HG02642 (cell line): ENCODE measurements around the gene GPR101.
A peak's percentile ranks its signal among the peaks of the same experiment; 100 is the strongest.

Source experiments
- ATAC-seq: cut with Tn5 transposase; IDR thresholded peaks from one replicate; pipeline ENCODE4 v1.9.1; 2021; ENCODE audit warnings: mild to moderate bottlenecking; ENCODE audit not compliant: unreplicated experiment, poor library complexity

GPR101 gene, protein sequence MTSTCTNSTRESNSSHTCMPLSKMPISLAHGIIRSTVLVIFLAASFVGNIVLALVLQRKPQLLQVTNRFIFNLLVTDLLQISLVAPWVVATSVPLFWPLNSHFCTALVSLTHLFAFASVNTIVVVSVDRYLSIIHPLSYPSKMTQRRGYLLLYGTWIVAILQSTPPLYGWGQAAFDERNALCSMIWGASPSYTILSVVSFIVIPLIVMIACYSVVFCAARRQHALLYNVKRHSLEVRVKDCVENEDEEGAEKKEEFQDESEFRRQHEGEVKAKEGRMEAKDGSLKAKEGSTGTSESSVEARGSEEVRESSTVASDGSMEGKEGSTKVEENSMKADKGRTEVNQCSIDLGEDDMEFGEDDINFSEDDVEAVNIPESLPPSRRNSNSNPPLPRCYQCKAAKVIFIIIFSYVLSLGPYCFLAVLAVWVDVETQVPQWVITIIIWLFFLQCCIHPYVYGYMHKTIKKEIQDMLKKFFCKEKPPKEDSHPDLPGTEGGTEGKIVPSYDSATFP

DNA sequence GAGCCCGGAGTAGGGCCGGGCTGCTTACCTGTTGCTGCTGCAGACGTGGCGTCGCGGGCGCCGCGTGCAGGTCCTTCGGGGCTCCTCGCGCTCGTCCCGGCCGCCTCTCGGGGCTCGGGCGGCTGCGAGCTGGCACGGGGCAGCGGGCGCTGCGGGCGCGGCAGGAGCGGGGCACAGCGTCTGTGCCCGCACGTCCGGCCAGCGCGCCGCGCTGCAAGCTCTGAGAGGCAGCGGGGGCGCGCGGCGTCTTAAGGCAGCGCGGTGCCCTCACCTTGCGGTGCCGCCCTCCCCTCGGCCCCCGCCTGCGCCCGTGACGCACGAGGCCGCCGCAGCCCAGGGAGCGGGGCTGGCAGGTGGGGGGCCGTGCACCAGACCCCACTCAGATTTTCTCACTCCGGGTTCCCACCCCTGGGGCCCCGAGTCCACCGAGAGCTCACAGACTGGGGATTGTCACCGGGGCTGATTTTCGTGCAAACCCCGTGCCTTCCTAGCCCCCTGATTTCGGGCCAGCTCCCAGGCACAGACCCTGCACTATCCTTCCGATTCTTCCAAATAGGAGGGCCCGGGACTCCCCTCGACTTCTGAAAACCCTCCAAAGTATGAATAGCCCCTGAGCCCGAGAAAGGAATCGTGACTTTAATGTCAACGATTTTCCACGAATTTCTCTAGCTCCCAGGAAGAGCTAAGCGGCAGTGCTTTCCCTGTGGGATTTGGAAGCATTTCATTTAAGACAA, at the start of gene GPR101:
TSS of gene GPR101 (minus strand) at position 222 of the 734 bp plus-strand sequence. CDS start 2,321 bp downstream, outside the sequence.
- ATAC-seq = no peak

DNA sequence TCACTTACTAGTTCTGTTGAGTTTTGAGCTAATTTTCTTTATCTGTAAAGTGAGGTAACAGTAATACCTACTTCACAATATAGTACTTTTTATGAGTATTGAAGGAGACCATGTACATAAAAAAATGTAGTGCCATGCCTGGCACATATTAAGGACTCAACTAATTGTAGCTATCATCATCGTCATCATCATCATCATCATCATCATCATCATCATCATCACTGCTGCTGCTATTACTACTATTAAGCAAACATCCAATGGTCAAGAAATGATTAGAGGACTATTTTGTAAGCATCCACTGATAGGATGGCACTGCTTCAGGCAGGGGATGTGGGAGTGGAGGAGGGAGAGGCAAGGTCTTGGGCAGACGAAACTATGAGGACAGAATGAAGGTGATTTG, 47.4 kb upstream of the GPR101 start:
- no peak for ATAC-seq

DNA sequence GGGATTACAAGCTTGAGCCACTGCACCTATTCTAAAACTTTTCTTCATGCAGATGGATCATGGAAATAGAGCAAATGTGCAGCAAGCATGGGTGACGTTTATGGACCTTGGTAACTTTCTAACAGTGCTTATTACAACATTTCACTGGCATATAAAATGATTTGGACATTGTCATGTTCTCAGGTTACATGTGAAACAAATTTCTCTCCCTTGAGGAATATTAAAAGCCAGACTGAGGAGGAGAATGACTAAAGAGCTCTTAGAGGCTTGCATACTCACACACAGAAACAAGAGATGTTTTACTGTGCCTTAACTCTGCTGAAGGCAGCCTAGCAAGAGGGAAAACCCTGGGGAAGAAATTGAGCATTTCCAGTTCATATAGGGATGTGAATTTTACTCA, 38.6 kb upstream of the GPR101 start:
- ATAC-seq = no peak

DNA sequence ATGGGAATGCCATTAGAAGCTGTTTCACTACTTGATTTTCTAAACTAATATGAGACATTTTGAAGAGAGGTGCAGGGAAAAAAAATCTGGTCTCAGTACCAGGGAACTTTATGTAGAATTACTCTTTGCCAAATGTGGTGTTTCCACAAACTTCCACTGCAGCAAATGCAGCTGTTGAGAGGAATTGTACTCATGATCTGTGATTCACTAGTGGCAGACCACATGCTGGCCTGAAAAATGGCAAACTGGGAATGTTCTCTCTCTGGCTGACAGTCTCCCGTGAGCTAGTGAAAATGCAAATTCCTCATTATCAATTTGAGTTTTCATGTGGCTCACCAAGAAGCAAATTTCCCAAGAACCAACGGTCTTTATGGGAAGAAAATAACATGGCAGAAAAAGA, 37.8 kb upstream of the GPR101 start:
- no peak for ATAC-seq

DNA sequence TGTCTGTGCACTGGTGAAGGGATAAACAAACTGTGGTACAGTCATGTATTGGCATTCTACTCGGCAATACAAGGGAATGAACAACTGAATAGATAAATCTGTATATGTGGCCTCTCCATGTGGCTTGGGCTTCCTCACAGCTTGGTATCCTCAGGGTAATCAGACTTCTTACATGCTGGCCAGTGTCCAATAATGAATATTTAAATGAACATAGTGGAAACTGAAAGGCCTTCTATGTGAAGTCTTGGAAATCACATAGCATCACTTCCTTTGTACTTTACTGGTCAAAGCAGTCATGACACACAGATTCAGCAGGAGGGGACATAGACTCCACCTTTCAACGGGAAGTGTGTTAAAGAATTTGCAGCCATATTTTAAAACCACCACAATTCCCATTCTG, 33.4 kb upstream of the GPR101 start:
- ATAC-seq = no peak

DNA sequence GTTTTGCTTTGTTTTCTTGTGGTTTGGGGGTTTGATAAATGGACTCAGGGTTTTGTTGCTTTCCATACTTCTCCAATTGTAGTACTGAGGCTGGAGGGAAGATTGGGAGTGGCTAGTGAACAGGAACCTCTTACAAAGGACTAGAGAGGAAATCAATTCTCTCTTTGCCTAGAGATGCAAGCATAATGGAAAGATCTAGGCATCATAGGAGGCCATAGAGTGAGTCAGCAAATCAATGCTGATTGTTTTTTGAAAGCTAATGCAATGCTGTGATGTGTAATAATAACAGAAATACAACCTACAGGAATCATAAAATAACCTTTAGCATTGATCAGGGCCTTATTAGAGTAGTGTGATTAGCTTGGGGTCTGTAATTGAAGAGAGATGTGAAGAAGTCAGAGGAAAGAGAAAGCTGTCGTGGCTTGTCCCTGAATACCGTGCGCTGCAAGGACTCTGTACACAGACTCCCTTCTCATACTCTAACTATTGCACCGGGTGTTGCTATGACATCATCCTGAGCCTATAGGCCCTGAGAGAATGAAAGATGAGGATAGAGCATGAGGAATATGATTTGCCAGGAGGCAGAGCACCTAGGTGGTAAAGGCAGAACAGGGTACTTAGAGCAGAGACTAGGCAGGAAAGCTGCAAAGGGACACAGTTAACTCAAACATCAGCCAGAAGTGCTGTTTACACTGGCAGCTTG, 29.3 kb upstream of the GPR101 start:
- no peak for ATAC-seq

DNA sequence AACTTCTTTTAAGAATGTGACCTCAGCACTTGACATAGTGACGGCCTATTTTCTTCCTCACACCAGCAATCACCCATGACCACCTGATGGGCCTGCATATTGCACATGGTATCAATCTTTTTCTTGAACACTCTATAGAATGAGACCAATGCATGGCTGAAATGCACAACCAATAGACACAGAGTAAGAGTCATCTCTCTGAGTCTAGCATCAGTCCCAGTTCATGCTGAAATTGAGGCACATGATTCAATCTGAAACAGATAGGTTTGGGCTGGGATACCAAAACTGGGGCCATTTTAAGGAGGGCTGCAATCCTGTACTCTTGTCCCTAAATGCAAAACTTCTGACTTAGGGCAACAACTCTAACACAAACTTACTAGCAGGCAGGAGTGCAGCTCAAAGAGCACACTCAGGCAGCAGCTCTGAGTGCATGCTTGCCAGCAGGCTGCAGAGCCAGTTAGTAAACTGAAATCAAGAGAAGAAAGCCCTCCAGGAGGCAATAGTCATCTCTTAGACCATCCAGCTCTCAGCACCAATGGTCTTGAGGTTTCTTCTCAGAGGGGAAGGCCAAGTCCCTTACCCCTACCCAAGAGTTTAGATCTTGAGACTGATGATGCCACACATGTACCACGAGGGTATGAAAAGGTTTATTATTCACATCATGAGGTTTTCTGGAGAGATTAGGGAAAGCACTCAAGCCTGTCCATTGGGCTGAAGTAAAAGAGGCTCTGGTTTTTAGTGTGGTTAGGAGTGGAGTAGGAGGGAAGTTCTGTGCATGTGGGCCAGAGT, 24.7 kb upstream of the GPR101 start:
- ATAC-seq = no peak

DNA sequence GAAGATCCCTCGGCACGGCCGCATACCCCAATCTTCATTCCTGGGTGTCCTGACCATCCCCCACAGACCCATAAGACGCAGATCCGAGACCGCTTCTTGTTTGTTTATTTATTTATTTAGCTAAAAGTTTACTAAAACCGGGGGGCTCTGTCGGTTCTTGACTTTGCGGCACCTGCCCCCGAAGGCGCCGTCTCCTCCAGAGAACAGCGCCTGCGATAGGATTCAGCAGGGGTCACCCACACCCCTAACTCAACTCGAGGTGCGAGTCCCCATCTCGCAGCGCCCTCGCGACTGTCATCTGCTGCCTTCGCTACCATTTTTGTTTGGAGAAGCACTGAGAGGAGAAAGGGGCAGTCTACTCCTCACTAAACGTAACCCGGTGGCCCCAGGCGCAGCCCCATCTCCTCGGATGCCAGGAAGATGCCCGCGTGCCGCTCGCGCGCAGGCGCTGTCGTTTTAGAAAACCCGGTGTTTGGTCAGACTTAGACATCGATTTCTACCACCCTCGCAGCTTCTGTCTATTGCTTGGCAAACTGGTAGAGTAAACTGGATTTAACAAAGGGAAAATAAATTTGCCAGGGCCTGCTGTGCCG, 18.9 kb upstream of the GPR101 start:
- ATAC-seq = peak; percentile 24

DNA sequence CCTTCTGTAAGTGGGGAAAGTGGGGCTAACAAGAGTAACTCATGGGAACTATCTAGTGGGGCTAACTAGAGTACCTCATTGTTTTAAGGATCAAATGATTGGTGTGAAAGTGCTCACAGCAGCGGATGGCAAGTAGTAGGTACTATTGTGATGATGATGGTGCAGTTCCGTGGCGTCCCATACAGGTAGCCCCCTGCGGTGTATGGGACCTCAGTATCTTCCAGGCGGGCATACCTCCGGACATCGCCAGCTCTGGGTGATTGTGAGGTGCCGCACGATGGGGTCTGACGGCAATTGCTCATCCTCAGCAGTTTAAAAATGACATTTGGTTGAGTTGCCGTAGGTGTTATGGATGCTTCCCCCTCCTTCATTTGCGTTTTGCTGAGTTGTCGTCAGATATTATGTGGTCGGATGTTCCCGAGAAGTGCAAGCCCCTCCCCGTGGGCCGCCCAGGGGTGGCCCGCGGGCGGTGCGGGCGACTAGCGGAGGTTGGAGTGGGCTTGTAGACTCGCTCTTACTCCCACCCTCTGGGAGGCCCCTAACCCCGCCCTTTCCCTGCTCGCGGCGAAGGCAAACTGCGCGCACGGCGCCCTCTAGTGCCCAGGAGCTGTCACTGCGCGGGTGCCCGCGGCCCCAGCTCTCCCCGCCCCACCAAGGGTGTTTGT, 18.3 kb upstream of the GPR101 start:
- peak; percentile 98 for ATAC-seq

DNA sequence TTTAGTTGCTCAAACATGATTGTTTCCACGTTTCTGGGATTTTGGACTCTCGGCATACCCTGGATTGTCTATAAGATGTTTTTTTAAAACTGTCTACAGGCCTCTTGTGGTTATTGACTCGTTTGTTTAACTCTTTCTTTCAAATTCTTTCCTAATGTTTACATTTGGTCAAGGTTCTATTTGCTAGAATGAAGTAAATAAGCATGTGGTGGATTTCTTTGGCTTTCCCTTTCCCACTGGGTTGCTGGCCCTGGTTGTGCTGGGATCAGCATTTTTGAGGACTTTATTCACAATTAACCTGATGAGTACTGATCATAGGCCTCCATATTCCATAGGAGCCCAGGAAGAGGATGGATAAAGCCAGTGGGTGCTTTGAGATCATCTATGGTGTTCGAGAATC, 11.1 kb upstream of the GPR101 start:
- ATAC-seq = no peak

DNA sequence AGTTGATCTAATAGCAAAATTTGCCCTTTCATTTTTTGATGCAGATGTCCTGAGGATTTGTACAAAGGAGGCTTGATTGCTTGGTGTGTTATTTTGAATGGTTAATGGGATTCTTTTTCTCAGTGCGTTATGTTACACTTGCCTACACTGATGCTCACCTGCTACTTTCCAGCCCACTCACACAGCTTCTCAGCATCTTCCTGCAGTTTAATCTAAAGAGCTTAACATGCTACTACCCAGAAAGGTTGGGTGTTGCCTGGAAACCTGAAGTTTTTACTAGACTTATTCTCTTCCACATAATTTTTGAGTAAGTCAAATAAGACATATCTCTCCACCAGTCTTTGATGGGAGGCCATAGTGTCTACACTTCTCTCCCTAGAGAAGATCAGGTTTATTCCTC, 9.9 kb upstream of the GPR101 start:
- ATAC-seq = no peak

DNA sequence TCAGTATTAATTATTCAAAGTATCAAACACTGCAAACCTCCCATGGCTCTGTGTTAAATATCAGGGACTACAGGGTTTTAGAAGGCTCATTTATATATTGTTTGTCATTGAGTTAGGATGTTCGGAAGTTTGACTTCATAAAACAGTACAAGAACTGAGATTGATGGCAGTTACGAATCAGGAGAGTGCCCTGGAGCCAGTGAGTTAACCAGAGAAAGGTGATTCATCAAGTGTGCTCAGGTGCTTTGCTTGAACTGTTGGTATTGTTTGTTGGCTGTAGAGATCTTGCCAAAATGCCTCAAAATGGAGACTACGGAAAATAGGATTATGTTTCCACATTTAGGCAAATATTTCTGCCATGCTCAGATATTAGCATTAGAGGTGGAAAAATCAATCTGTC, 7.5 kb upstream of the GPR101 start:
- ATAC-seq = no peak

DNA sequence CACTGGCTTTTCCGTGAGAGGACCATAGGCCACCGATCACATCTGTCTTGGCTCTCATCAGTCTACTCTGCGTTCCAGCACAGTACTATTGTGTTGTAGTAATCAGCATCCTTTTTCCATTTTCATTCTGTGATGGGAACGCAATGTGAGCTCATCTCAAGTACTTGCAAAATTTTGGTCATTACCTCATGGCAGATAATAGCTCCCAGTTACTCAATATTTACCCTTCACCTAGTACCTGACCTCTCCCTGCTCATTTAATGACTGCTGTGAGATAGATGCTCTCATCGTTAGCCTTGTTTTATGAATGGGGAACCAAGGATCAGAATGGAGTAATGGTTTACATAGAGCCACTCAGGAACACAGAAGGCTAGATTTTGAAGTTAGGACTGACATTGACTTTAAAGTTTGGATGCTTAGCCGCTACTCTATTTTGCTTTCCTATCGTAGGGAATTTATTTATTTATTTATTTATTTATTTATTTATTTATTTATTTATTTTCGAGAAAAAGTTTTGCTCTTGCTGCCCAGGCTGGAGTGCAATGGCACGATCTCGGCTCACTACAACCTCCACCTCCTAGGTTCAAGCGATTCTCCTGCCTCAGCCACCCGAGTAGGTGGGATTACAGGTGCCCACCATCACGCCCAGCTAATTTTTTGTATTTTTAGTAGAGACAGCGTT, 6.5 kb upstream of the GPR101 start:
- no peak for ATAC-seq

DNA sequence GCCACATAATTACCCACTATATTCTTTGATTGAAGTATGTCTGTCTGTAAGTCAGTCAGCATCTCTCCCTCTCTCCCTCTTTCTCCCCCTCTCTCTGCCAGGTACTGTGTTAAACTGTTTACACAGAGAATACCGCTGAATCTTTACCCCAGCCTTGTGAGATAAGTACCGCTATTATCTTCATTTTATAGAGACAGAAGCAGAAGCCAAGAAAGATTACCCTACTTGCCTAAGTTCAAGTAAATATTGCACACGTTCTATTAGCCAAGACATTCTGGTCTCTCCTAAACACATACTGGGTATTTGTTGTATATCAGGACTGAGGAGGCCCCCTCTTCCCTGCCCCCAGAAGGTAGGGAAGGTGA, 695 bp upstream of the GPR101 start:
- ATAC-seq = no peak

DNA sequence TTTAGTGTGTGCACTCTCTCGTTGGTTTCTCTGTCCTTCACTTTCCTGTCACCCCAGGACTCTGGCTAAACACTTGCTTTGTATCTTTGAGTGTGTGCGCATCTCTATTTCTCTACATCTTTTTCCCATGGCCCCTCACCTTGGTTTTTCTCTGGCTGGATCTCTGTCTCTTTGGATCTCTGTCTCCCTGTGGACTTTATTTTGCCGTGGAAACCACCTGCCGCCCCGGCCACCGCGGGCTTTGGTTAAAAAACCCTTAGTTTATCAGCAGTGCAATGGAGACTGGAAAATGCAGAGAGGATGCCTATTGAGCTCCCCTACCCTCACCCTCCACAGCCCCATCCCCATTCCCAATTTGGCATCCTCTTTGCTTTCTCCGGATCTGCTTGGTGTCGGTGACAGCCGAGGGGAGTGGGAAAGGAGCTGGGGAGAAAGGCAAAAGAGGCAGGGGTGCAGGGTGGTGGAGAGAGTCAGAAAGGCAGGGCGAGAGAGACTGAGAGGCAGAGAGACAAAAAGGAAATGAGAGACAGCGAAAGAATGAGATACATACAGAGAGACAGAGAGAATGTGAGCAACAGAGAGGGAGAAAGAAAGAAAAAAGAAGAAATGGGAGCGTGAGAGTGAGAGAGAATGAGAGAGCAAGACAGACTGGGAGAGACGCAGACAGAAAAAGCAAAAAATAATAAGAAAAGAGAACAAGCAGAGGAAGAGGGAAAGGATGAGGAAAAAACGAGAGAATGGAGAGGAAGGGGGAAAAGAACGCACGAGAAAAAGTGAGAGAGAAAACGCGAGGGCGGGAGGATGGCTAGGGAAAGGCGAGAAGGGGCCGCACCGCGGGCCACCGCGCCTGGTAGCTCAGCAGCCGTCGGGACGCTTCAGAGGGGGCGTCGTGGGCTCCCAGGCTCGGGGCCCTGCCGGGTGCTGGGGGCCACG, 688 bp downstream of the GPR101 start:
- ATAC-seq = no peak

DNA sequence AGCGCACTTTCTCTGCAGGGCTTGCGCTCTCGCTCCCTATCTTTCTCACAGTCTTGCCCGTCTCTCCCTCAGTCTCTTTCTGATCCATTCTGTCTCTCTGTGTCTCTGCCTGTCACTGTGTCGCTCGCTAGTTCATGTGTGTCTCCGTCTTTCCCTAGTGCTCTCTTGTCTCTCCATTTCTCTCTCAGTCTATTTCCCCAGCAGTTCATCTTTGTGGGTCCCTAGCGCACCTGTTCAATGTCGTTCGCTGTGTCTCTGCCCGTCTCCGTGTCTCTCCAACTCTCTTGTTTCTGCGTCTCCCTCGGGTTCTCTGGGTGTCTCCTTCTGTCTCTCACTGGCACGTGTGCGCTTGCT, 1.5 kb downstream of the GPR101 start:
- no peak for ATAC-seq

DNA sequence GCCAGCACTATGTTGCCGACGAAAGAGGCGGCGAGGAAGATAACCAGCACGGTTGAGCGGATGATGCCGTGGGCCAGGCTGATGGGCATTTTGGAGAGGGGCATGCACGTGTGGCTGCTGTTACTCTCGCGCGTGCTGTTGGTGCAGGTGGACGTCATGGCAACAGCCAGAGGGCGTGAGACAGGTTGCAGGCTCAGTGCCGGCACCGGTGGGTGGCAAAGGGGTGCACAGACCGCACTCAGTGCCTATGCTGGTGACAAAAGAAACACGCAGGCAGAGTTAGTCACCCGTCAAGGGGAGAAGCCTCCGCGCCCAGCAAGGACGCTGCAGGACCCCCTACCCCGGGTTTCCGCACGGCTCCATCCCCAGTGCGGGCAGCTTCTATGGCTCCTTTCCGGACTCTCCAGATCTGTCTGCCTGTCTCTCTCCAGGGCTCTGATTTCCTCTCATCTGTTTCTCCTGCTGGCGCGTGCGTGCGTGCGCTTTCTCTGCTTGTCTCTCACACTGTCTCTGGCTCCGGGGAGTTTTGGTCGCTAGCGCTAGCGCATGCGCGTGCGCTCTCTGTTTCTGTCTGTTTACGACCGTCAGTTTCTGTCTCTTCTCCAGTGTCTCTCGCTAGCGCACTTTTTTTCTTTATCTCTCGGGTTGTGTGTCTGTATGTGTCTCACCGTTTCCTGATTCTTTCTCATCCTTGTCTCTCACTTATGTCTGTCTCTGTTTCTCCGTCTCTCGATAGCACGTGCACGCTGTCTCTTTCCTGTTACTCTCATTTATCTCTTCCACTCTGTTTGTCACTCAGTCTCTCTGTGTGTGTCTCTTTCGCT, 2.1 kb downstream of the GPR101 start:
- peak; percentile 89 for ATAC-seq
